SU-DHL-6 (cell line): ENCODE results near the gene STK11.

ENCODE experiments used
- H2AFZ ChIP-seq: fragments of 200-600 bp; sonication (generic); 2 replicates; pipeline ENCODE4 v1.6.1; 2014; ENCODE audit warnings: low read depth, mild to moderate bottlenecking, moderate library complexity, mixed read lengths, antibody characterized with exemption, low read length; ENCODE audit not compliant: severe bottlenecking
- H3F3A ChIP-seq: fragments of 200-600 bp; shearing (Covaris generic); 2 replicates; pipeline ENCODE4 v1.6.0; 2016; ENCODE audit warnings: antibody characterized with exemption, mild to moderate bottlenecking; ENCODE audit not compliant: insufficient read depth
- H3K27ac ChIP-seq: fragments of 200-600 bp; sonication (generic); 2 replicates; pipeline ENCODE4 v1.5.1; 2016; ENCODE audit warnings: low read depth, mild to moderate bottlenecking, low read length, moderate library complexity, mixed read lengths
- H3K27me3 ChIP-seq: fragments of 200-600 bp; sonication (generic), shearing (Covaris generic); 2 replicates; pipeline ENCODE4 v1.6.0; 2014; ENCODE audit warnings: mild to moderate bottlenecking, low read length
- H3K36me3 ChIP-seq: fragments of 200-600 bp; sonication (generic); 2 replicates; pipeline ENCODE4 v1.6.1; 2014; ENCODE audit warnings: mild to moderate bottlenecking, low read length, mixed read lengths
- H3K4me2 ChIP-seq: fragments of 300-600, 200-600 bp; shearing (Covaris generic), sonication (generic); 2 replicates; pipeline ENCODE4 v1.6.0; 2014; ENCODE audit warnings: low read length, low read depth, mild to moderate bottlenecking; ENCODE audit not compliant: poor library complexity, severe bottlenecking
- H3K4me3 ChIP-seq: fragments of 200-600 bp; sonication (generic); 2 replicates; pipeline ENCODE4 v1.5.1; 2014; ENCODE audit warnings: antibody characterized with exemption, low read length, mild to moderate bottlenecking, mixed read lengths; ENCODE audit not compliant: insufficient read depth, poor library complexity, severe bottlenecking
- H3K79me2 ChIP-seq: fragments of 200-600 bp; sonication (generic); 2 replicates; pipeline ENCODE4 v1.6.1; 2014; ENCODE audit warnings: mild to moderate bottlenecking, low read length, moderate library complexity; ENCODE audit not compliant: insufficient read depth
- H3K9ac ChIP-seq: fragments of 200-600 bp; sonication (generic); 2 replicates; pipeline ENCODE4 v1.7.0; 2014; ENCODE audit warnings: mild to moderate bottlenecking, low read length
- H3K9me2 ChIP-seq: fragments of 200-600 bp; sonication (generic); replicated peaks from 2 replicates; pipeline ENCODE4 v1.6.1; 2014; ENCODE audit warnings: low read length; ENCODE audit not compliant: insufficient read depth
- H3K9me3 ChIP-seq: fragments of 200-600 bp; sonication (generic); 2 replicates; pipeline ENCODE4 v1.6.1; 2014; ENCODE audit warnings: low read length, mixed read lengths; ENCODE audit not compliant: insufficient read depth
- H4K20me1 ChIP-seq: fragments of 200-600 bp; sonication (generic); 2 replicates; pipeline ENCODE4 v1.6.1; 2014; ENCODE audit warnings: low read depth, mild to moderate bottlenecking, antibody characterized with exemption, low read length, moderate library complexity, mixed read lengths
- CTCF ChIP-seq: fragments of 200-600 bp; sonication (generic); IDR thresholded peaks from one replicate; pipeline ENCODE4 v1.5.1; 2017; ENCODE audit warnings: antibody characterized with exemption, mild to moderate bottlenecking, low read length, moderate library complexity; ENCODE audit not compliant: insufficient read depth, poor library complexity, severe bottlenecking
- EZH2phosphoT487 ChIP-seq: fragments of 200-600 bp; sonication (generic), shearing (Covaris generic); conservative IDR thresholded peaks from 2 replicates; pipeline ENCODE4 v1.6.1; 2018; ENCODE audit warnings: mild to moderate bottlenecking, antibody characterized with exemption, low read length, moderate library complexity, mixed read lengths

Gene STK11

GRCh38 chr19:1217366-1217765, 11.8 kb downstream of the STK11 start:
- H2AFZ ChIP-seq, result no peak overlapping the region
- H3K4me3 ChIP-seq, result no peak overlapping the region
- H3K27me3 ChIP-seq, result no peaks in the 10 kb centered on the region
- no peak overlapping the region for H3K27ac ChIP-seq
- H3K9ac ChIP-seq, result no peak overlapping the region
- TF ChIP-seq EZH2phosphoT487 (no peak), CTCF (no peak)
- peaks cover 14% of the 10 kb centered on the region; the same call in 1 of the 2 replicates for H3K79me2 ChIP-seq
- H3F3A ChIP-seq, result no peaks in the 10 kb centered on the region
- no peaks in the 10 kb centered on the region for H3K9me2 ChIP-seq
- no peaks in the 10 kb centered on the region for H3K9me3 ChIP-seq
- H3K4me2 ChIP-seq, result no peak overlapping the region
- no peaks in the 10 kb centered on the region for H4K20me1 ChIP-seq
- H3K36me3 ChIP-seq, result no peaks in the 10 kb centered on the region

GRCh38 chr19:1218751-1219567, 13.4 kb downstream of the STK11 start:
- TF ChIP-seq EZH2phosphoT487 (no peak), CTCF (no peak)
- Histone ChIP-seq H3F3A (no peaks in the 10 kb centered on the region), H3K9me2 (no peaks in the 10 kb centered on the region), H3K79me2 (peaks cover 14% of the 10 kb centered on the region; the same call in 1 of the 2 replicates), H3K27ac (no peak overlapping the region), H3K9ac (no peak overlapping the region), H3K4me3 (no peak overlapping the region), H3K4me2 (no peak overlapping the region), H3K27me3 (no peaks in the 10 kb centered on the region), H4K20me1 (no peaks in the 10 kb centered on the region), H2AFZ (no peak overlapping the region), H3K9me3 (no peaks in the 10 kb centered on the region), H3K36me3 (no peaks in the 10 kb centered on the region)

GRCh38 chr19:1219786-1220476, 14.4 kb downstream of the STK11 start:
- Histone ChIP-seq H3F3A (no peaks in the 10 kb centered on the region), H3K36me3 (no peaks in the 10 kb centered on the region), H2AFZ (no peak overlapping the region), H3K79me2 (peaks cover 6% of the 10 kb centered on the region; the same call in 1 of the 2 replicates), H3K4me3 (no peak overlapping the region), H3K27me3 (no peaks in the 10 kb centered on the region), H3K27ac (no peak overlapping the region), H3K4me2 (no peak overlapping the region), H4K20me1 (no peaks in the 10 kb centered on the region), H3K9ac (no peak overlapping the region), H3K9me3 (no peaks in the 10 kb centered on the region), H3K9me2 (no peaks in the 10 kb centered on the region)
- TF ChIP-seq CTCF, result no peak
- no peak for TF ChIP-seq EZH2phosphoT487
